NCI-H2171 treated with DMSO at 0.1 percent for 48 hours (cell line): ENCODE results near the gene TXNDC17.
A peak's percentile ranks its signal among the peaks of the same experiment; 100 is the strongest.
"Not testable (repeated sequence)": the region's sequence is repeated elsewhere in the genome, so short reads cannot be mapped to it uniquely, and the experiment has no call there.

Experiments used
- DNase-seq: peaks from one replicate; lab custom pipeline; 2025; lab: John Stamatoyannopoulos, UW

The TXNDC17 gene

GRCh38 chr17:6661464-6661848 is 20.6 kb downstream of the TXNDC17 start:
- DNase-seq, result no peak

GRCh38 chr17:6663200-6663599 is 22.3 kb downstream of the TXNDC17 start:
- not testable (repeated sequence) for DNase-seq

- peak; percentile 42 for DNase-seq
Observed at GRCh38 chr17:6666077-6666521, 25.2 kb downstream of the TXNDC17 start.

GRCh38 chr17:6666557-6666956 is 25.7 kb downstream of the TXNDC17 start:
- DNase-seq, result no peak

- DNase-seq, result no peak
Observed at GRCh38 chr17:6667516-6667915, 26.7 kb downstream of the TXNDC17 start.

- DNase-seq, result no peak
Observed at GRCh38 chr17:6668219-6668618, 27.4 kb downstream of the TXNDC17 start.

- no peak for DNase-seq
Observed at GRCh38 chr17:6668727-6669425, 28.0 kb downstream of the TXNDC17 start.

GRCh38 chr17:6669479-6670212 is 28.8 kb downstream of the TXNDC17 start:
- no peak for DNase-seq

- no peak for DNase-seq
Observed at GRCh38 chr17:6670571-6670970, 29.7 kb downstream of the TXNDC17 start.

GRCh38 chr17:6670999-6671398 is 30.1 kb downstream of the TXNDC17 start:
- DNase-seq, result no peak

- no peak for DNase-seq
Observed at GRCh38 chr17:6671431-6671830, 30.6 kb downstream of the TXNDC17 start.

- DNase-seq, result no peak
Observed at GRCh38 chr17:6674586-6674985, 33.7 kb downstream of the TXNDC17 start.

- no peak for DNase-seq
Observed at GRCh38 chr17:6675201-6675825, 34.5 kb downstream of the TXNDC17 start.

- no peak for DNase-seq
Observed at GRCh38 chr17:6676802-6677157, 35.9 kb downstream of the TXNDC17 start.

- DNase-seq, result no peak
Observed at GRCh38 chr17:6677158-6677831, 36.4 kb downstream of the TXNDC17 start.

- DNase-seq, result no peak
Observed at GRCh38 chr17:6677946-6678345, 37.1 kb downstream of the TXNDC17 start.

- DNase-seq, result no peak
Observed at GRCh38 chr17:6679241-6679640, 38.4 kb downstream of the TXNDC17 start.

- DNase-seq, result no peak
Observed at GRCh38 chr17:6681176-6681575, 40.3 kb downstream of the TXNDC17 start.

GRCh38 chr17:6681671-6682070 is 40.8 kb downstream of the TXNDC17 start:
- DNase-seq, result no peak

GRCh38 chr17:6682339-6682738 is 41.5 kb downstream of the TXNDC17 start:
- no peak for DNase-seq

GRCh38 chr17:6683081-6683684 is 42.3 kb downstream of the TXNDC17 start:
- DNase-seq, result no peak
